Measurements from ENCODE around the gene PPIL6. TPM values are rescaled to one million over a fixed set of nuclear protein-coding genes. Genes with fewer than 3 reads are reported as not detected.

Gene PPIL6
- total and polyA plus RNA-seq, 11 donors, result 0.42 to 6.5 (median 3.4) TPM

- TF ChIP-seq POLR2A (IDR thresholded peaks at IDR 0.05) (no peak), CTCF (IDR thresholded peaks at IDR 0.05) (no peak)
- peaks cover 0 to 80% (median 63%) of the 10 kb centered on the region in 9 donors for H3K36me3 ChIP-seq
- H3K9me3 ChIP-seq, result no peaks in the 10 kb centered on the region
- intact Hi-C loops (cut with DNase I), result loop anchor here in 1 of 10 donors (2.0 kb wide), 1 partner anchor 24 kb away; the partner anchor contains the start of gene MICAL1
- H3K4me3 ChIP-seq, result peak overlapping the region in 1 of 12 donors; percentile 27
- no peak for ATAC-seq
- 88 to 96% (median 91%) methylated on average over 9 of the region's 9 CpGs for WGBS, 4 donors
- no peak overlapping the region for H3K27ac ChIP-seq
- H3K4me1 ChIP-seq, result peaks cover 0 to 64% (median 37%) of the 10 kb centered on the region in 12 donors
- H3K27me3 ChIP-seq, result no peaks in the 10 kb centered on the region
- DNase-seq, result no peak
Measured at GRCh38 chr6:109478222-109478805, 37.9 kb upstream of the PPIL6 start.

- Histone ChIP-seq H3K27me3 (no peaks in the 10 kb centered on the region), H3K4me1 (peaks cover 0 to 64% (median 37%) of the 10 kb centered on the region in 12 donors), H3K4me3 (peak overlapping the region in 1 of 12 donors; percentile 27), H3K9me3 (no peaks in the 10 kb centered on the region), H3K27ac (no peak overlapping the region), H3K36me3 (peaks cover 0 to 86% (median 68%) of the 10 kb centered on the region in 9 donors)
- TF ChIP-seq CTCF (IDR thresholded peaks at IDR 0.05) (no peak), POLR2A (IDR thresholded peaks at IDR 0.05) (no peak)
- 58 to 76% (median 67%) methylated on average over 2 of the region's 2 CpGs for WGBS, 4 donors
- intact Hi-C loops (cut with DNase I), result loop anchor here in 1 of 10 donors (2.0 kb wide), 1 partner anchor 23 kb away; the partner anchor contains the start of gene MICAL1
- DNase-seq (no peak), ATAC-seq (no peak)
Measured at GRCh38 chr6:109477725-109478124, 37.3 kb upstream of the PPIL6 start.

- DNase-seq (no peak), ATAC-seq (no peak)
- Histone ChIP-seq H3K9me3 (no peaks in the 10 kb centered on the region), H3K36me3 (peaks cover 0 to 92% (median 74%) of the 10 kb centered on the region in 9 donors), H3K4me1 (peaks cover 0 to 60% (median 34%) of the 10 kb centered on the region in 12 donors), H3K27me3 (no peaks in the 10 kb centered on the region), H3K27ac (no peak overlapping the region), H3K4me3 (no peak overlapping the region)
- WGBS, 4 donors, result 95 to 99% (median 97%) methylated on average over 2 of the region's 2 CpGs
- TF ChIP-seq POLR2A (IDR thresholded peaks at IDR 0.05), result no peak
- no peak for TF ChIP-seq CTCF (IDR thresholded peaks at IDR 0.05)
- intact Hi-C loops (cut with DNase I), result no loop called here
Measured at GRCh38 chr6:109477184-109477583, 36.8 kb upstream of the PPIL6 start.

GRCh38 chr6:109475625-109476024 is 35.2 kb upstream of the PPIL6 start:
- intact Hi-C loops (cut with DNase I), result no loop called here
- H3K27ac ChIP-seq, result no peak overlapping the region
- 72 to 81% (median 77%) methylated on average over 2 of the region's 2 CpGs for WGBS, 4 donors
- H3K9me3 ChIP-seq, result no peaks in the 10 kb centered on the region
- H3K4me3 ChIP-seq, result no peak overlapping the region
- no peak for DNase-seq
- peaks cover 2 to 95% (median 80%) of the 10 kb centered on the region in 9 donors for H3K36me3 ChIP-seq
- TF ChIP-seq POLR2A (IDR thresholded peaks at IDR 0.05) (no peak), CTCF (IDR thresholded peaks at IDR 0.05) (no peak)
- no peak for ATAC-seq
- no peaks in the 10 kb centered on the region for H3K27me3 ChIP-seq
- peaks cover 0 to 45% (median 21%) of the 10 kb centered on the region in 12 donors for H3K4me1 ChIP-seq
